ENCODE measurements around the gene EXO5. TPM values are rescaled to one million over a fixed set of nuclear protein-coding genes. Genes with fewer than 3 reads are reported as not detected.

EXO5 gene
- 3.8 to 5.0 TPM (median 4.6 TPM) in 5 replicates for total RNA-seq (2022; extraction: Qiagen RNA extraction; ENCODE audit: low read depth)

GRCh38 chr1:40508375-40509341 is at the start of gene EXO5:
Gene EXO5 (plus strand): TSS chr1:40508767. CDS start chr1:40514545, 5,778 bp downstream.

GRCh38 chr1:40476924-40477677 is 31.5 kb upstream of the EXO5 start, which contains the start of gene ZFP69:
Gene ZFP69 (plus strand): TSS chr1:40477290. CDS start chr1:40479362, 2,072 bp downstream.

GRCh38 chr1:40531381-40532061 is 23.0 kb downstream of the EXO5 start, which contains the start of gene ZNF684:
Gene ZNF684 (plus strand): TSS chr1:40531637. CDS start chr1:40533167, 1,530 bp downstream.

Other genes starting within 250 kb of the EXO5 start
- 0.11 to 0.47 TPM (median 0.18 TPM) in 5 replicates for gene COL9A2, start 191.5 kb upstream of the EXO5 start, total RNA-seq (2022; extraction: Qiagen RNA extraction; ENCODE audit: low read depth)
- 10.3 to 10.7 TPM (median 10.3 TPM) in 5 replicates for gene SMAP2, start 135.0 kb upstream of the EXO5 start, total RNA-seq (2022; extraction: Qiagen RNA extraction; ENCODE audit: low read depth)
- gene ZFP69B, start 58.3 kb upstream of the EXO5 start, total RNA-seq (2022; extraction: Qiagen RNA extraction; ENCODE audit: low read depth) = 1.6 to 2.1 TPM (median 1.7 TPM) in 5 replicates
- not detected in 5 replicates for gene ZFP69, start 31.5 kb upstream of the EXO5 start, total RNA-seq (2022; extraction: Qiagen RNA extraction; ENCODE audit: low read depth)
- gene ZNF684, start 22.9 kb downstream of the EXO5 start, total RNA-seq (2022; extraction: Qiagen RNA extraction; ENCODE audit: low read depth) = 1.9 to 2.4 TPM (median 2.0 TPM) in 5 replicates
- 0.48 to 0.99 TPM (median 0.88 TPM) in 5 replicates for gene RIMS3, start 156.9 kb downstream of the EXO5 start, total RNA-seq (2022; extraction: Qiagen RNA extraction; ENCODE audit: low read depth)
- gene NFYC, start 182.9 kb downstream of the EXO5 start, total RNA-seq (2022; extraction: Qiagen RNA extraction; ENCODE audit: low read depth) = 39.6 to 45.8 TPM (median 41.2 TPM) in 5 replicates

Data from A549 treated with CpdA at 1 μM for 4 hours (cell line).